Smooth muscle cell (in vitro differentiated cells): Measurements from ENCODE around the gene DDI1. TPM values are rescaled to one million over a fixed set of nuclear protein-coding genes. Genes with fewer than 3 reads are reported as not detected.
"Not testable (repeated sequence)": the region's sequence is repeated elsewhere in the genome, so short reads cannot be mapped to it uniquely, and the experiment has no call there.

Source experiments
- DNase-seq: peaks from one replicate; lab custom pipeline; 2025; ENCODE audit not compliant: unreplicated experiment; lab: John Stamatoyannopoulos, UW
- H2AFZ ChIP-seq: fragments of 200-600 bp; sonication (generic); 2 replicates; pipeline ENCODE4 v1.6.0; 2016; ENCODE audit warnings: antibody characterized with exemption, low read depth, mild to moderate bottlenecking
- H3F3A ChIP-seq: fragments of 200-600 bp; sonication (generic); 2 replicates; pipeline ENCODE4 v1.6.0; 2017; ENCODE audit warnings: antibody characterized with exemption, low read depth
- H3K27ac ChIP-seq: fragments of 200-600 bp; sonication (generic); 2 replicates; pipeline ENCODE4 v1.5.1; 2016; ENCODE audit warnings: low read depth, mild to moderate bottlenecking
- H3K27me3 ChIP-seq: fragments of 200-600 bp; sonication (generic); 2 replicates; pipeline ENCODE4 v1.6.1; 2016; ENCODE audit warnings: low read depth, mild to moderate bottlenecking
- H3K36me3 ChIP-seq: fragments of 200-600 bp; sonication (generic); 2 replicates; pipeline ENCODE4 v1.5.1; 2016; ENCODE audit warnings: low read depth
- H3K4me1 ChIP-seq: fragments of 200-600 bp; sonication (generic); 2 replicates; pipeline ENCODE4 v1.5.1; 2016; ENCODE audit warnings: low read depth
- H3K4me2 ChIP-seq: fragments of 200-600 bp; sonication (generic); 2 replicates; pipeline ENCODE4 v1.6.0; 2016; ENCODE audit warnings: mild to moderate bottlenecking
- H3K4me3 ChIP-seq: fragments of 200-600 bp; sonication (generic); 2 replicates; pipeline ENCODE4 v1.5.1; 2016; ENCODE audit warnings: mild to moderate bottlenecking
- H3K79me2 ChIP-seq: fragments of 200-600 bp; sonication (generic); 2 replicates; pipeline ENCODE4 v1.6.0; 2016; ENCODE audit warnings: low read depth, mild to moderate bottlenecking
- H3K9ac ChIP-seq: fragments of 200-600 bp; sonication (generic); 2 replicates; pipeline ENCODE4 v1.6.0; 2016; ENCODE audit warnings: low read depth
- H3K9me3 ChIP-seq: fragments of 200-600 bp; sonication (generic); replicated peaks from 2 replicates; pipeline ENCODE4 v1.5.1; 2016; ENCODE audit warnings: low read depth
- H4K20me1 ChIP-seq: fragments of 200-600 bp; sonication (generic); 2 replicates; pipeline ENCODE4 v1.6.0; 2016; ENCODE audit warnings: low read depth
- CTCF ChIP-seq: fragments of 200-600 bp; sonication (generic); IDR thresholded peaks from 2 replicates; pipeline ENCODE4 v1.5.1; 2017; ENCODE audit warnings: borderline replicate concordance, mild to moderate bottlenecking, antibody characterized with exemption; ENCODE audit not compliant: insufficient read depth, poor library complexity, severe bottlenecking
- WGBS: methylation state at CpG from one replicate; pipeline ENCODE4 v1.1.7; 2016; ENCODE audit warnings: low lambda C conversion rate; 5-methylcytosine and 5-hydroxymethylcytosine counted together
- polyA plus RNA-seq: library from polyadenylated mRNA; unstranded; fragments of >200 nt; fragmentation: Nextera tagmentation; extraction: Ambion mirVana; gene quantifications from 2 replicates; pipeline ENCODE4 v1.2.1, GENCODE V29; 2016
- total RNA-seq: library from RNA; depleted of rRNA; stranded (reverse); fragments of >200 nt; gene quantifications from 2 replicates; pipeline ENCODE4 v1.2.3, GENCODE V29; 2014

The DDI1 gene
- total and polyA plus RNA-seq, 2 experiments from 2014 or later: not detected

DNA sequence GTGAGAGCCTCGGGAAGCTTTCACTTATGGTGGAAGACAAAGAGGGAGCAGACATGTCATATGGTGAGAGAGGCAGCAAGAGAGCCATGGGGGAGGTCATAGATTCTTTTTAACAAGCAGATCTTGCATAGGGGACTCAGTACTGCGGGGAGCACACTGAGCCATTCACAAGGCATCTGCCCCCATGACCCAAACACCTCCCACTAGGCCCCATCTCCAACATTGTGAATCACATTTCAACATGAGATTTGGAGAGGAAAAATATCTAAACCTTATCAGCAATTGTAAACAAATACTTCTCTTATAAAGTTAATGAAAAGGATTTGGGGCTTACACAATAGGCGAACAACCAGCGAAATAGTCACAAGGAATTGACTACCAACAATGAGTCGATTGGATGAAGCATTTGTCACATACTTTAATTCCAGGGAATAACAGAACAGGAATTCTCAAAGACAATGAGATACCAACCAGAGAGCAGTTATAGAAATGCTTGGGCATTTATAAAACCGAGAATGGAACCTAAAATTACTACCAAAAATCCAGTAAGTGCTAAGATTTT is 7.3 kb downstream of the DDI1 start:
- Histone ChIP-seq H3K9me3 (no peaks in the 10 kb centered on the region), H3K4me2 (no peak overlapping the region), H3K4me3 (no peak overlapping the region), H3K27me3 (no peaks in the 10 kb centered on the region), H3F3A (no peaks in the 10 kb centered on the region), H3K4me1 (no peaks in the 10 kb centered on the region), H3K9ac (no peak overlapping the region), H3K36me3 (no peaks in the 10 kb centered on the region), H3K79me2 (no peaks in the 10 kb centered on the region), H2AFZ (no peak overlapping the region), H3K27ac (no peak overlapping the region), H4K20me1 (no peaks in the 10 kb centered on the region)
- no peak for TF ChIP-seq CTCF
- WGBS: 47% methylated on average over 6 of the region's 6 CpGs
- no peak for DNase-seq

DNA sequence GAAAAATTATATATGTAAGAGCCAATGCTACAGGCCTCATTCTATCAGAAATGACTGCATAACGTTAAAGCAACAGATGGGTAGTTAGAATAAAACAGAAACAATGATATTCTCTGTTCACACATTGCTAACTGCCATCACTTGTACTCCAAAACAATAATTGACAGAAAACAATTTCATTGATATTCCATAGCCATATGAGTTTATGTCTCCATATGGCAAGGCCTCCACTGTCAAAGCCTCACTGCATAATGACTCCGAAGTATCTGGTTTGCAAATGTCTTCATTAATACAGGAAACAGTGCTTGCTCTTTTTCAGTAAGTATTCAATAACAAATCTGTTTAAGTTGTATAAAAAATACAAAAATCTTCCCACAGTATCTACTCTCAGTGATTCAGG is 9.9 kb downstream of the DDI1 start:
- H3K27me3 ChIP-seq: no peaks in the 10 kb centered on the region
- H3K4me2 ChIP-seq: no peak overlapping the region
- H3K27ac ChIP-seq: no peak overlapping the region
- no peaks in the 10 kb centered on the region for H3K36me3 ChIP-seq
- H3K4me3 ChIP-seq: no peak overlapping the region
- H3K4me1 ChIP-seq: no peaks in the 10 kb centered on the region
- H3K9me3 ChIP-seq: no peaks in the 10 kb centered on the region
- no peaks in the 10 kb centered on the region for H4K20me1 ChIP-seq
- DNase-seq: no peak
- H3K9ac ChIP-seq: no peak overlapping the region
- no peaks in the 10 kb centered on the region for H3K79me2 ChIP-seq
- whole genome bisulfite sequencing: 98% methylated on average over 2 of the region's 2 CpGs
- no peaks in the 10 kb centered on the region for H3F3A ChIP-seq
- H2AFZ ChIP-seq: no peak overlapping the region
- no peak for TF ChIP-seq CTCF

DNA sequence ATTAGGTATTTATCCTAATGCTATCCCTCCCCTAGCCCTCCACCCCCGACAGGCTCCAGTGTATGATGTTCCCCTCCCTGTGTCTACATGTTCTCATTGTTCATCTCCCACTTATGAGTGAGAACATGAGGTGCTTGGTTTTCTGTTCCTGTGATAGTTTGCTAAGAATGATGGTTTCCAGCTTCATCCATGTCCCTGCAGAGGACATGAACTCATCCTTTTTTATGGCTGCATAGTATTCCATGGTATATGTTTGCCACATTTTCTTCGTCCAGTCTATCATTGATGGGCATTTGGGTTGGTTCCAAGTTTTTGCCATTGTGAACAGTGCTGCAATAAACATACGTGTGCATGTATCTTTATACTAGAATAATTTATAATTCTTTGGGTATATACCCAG is 10.4 kb downstream of the DDI1 start:
- not testable (repeated sequence) for H3K4me2 ChIP-seq, H3F3A ChIP-seq, H3K4me3 ChIP-seq, H4K20me1 ChIP-seq, H3K79me2 ChIP-seq, DNase-seq, H3K4me1 ChIP-seq, H3K27ac ChIP-seq, H2AFZ ChIP-seq, H3K9ac ChIP-seq, H3K36me3 ChIP-seq, H3K9me3 ChIP-seq, H3K27me3 ChIP-seq
- 99% methylated on average over 3 of the region's 3 CpGs for WGBS

DNA sequence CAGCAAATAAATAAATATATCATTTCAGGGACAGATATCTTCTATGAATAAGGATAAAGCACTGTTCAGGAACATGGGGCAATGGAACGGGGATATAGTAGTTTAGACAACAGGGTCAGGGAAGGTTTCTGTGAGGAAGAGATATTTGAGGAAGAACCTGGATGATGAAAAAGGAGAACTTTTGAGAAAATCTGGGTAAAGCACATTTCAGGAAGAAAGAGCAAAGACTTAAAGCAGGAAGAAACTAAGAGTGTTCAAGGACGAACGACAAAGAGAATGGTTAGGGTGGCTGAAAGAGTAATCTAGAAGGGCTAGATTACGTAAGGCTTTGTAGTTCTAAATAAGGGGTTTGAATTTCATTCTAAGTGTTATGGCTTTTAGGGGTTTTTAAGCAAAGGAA is 12.7 kb downstream of the DDI1 start:
- H3K27ac ChIP-seq: no peak overlapping the region
- no peak for TF ChIP-seq CTCF
- H3K79me2 ChIP-seq: no peaks in the 10 kb centered on the region
- no peaks in the 10 kb centered on the region for H3K27me3 ChIP-seq
- no peak overlapping the region for H3K4me3 ChIP-seq
- 84% methylated on average over 4 of the region's 4 CpGs for WGBS
- H3K4me1 ChIP-seq: no peaks in the 10 kb centered on the region
- no peaks in the 10 kb centered on the region for H3K36me3 ChIP-seq
- no peaks in the 10 kb centered on the region for H3F3A ChIP-seq
- no peak for DNase-seq
- no peak overlapping the region for H2AFZ ChIP-seq
- no peak overlapping the region for H3K4me2 ChIP-seq
- H3K9ac ChIP-seq: no peak overlapping the region
- H3K9me3 ChIP-seq: no peaks in the 10 kb centered on the region
- no peaks in the 10 kb centered on the region for H4K20me1 ChIP-seq
